ENCODE data around the gene MEG3.

- TF ChIP-seq, protein P1, sequence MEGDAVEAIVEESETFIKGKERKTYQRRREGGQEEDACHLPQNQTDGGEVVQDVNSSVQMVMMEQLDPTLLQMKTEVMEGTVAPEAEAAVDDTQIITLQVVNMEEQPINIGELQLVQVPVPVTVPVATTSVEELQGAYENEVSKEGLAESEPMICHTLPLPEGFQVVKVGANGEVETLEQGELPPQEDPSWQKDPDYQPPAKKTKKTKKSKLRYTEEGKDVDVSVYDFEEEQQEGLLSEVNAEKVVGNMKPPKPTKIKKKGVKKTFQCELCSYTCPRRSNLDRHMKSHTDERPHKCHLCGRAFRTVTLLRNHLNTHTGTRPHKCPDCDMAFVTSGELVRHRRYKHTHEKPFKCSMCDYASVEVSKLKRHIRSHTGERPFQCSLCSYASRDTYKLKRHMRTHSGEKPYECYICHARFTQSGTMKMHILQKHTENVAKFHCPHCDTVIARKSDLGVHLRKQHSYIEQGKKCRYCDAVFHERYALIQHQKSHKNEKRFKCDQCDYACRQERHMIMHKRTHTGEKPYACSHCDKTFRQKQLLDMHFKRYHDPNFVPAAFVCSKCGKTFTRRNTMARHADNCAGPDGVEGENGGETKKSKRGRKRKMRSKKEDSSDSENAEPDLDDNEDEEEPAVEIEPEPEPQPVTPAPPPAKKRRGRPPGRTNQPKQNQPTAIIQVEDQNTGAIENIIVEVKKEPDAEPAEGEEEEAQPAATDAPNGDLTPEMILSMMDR (conservative IDR thresholded peaks at IDR 0.05; ENCODE audit: low read depth in 2 of 2): no peak
- no peak for TF ChIP-seq EZH2 (IDR thresholded peaks at IDR 0.05; ENCODE audit: low read depth, unreplicated experiment)
These were observed 41.2 kb upstream of the MEG3 start for GRCh38 chr14:100784523-100785337.

Measured in GM23338 (cell line).